Glutamatergic neuron (in vitro differentiated cells): ENCODE measurements around the gene LYPLA2. TPM values are rescaled to one million over a fixed set of nuclear protein-coding genes. Genes with fewer than 3 reads are reported as not detected.
A peak's percentile ranks its signal among the peaks of the same experiment; 100 is the strongest.
"Not testable (repeated sequence)": the region's sequence is repeated elsewhere in the genome, so short reads cannot be mapped to it uniquely, and the experiment has no call there.

ENCODE experiments used
- DNase-seq: peaks from one replicate; pipeline ENCODE4 v3.0.0; 2022
- H3K27ac Mint-ChIP-seq: one replicate; pipeline ENCODE4 v1.8.0; 2020; ENCODE audit warnings: mild to moderate bottlenecking, mixed read lengths, inconsistent platforms; ENCODE audit not compliant: unreplicated experiment
- H3K27me3 Mint-ChIP-seq: one replicate; pipeline ENCODE4 v1.8.0; 2020; ENCODE audit warnings: mild to moderate bottlenecking, moderate library complexity, mixed read lengths, inconsistent platforms; ENCODE audit not compliant: unreplicated experiment
- H3K36me3 Mint-ChIP-seq: one replicate; pipeline ENCODE4 v1.8.0; 2020; ENCODE audit warnings: mild to moderate bottlenecking, mixed read lengths, inconsistent platforms; ENCODE audit not compliant: unreplicated experiment
- H3K4me1 Mint-ChIP-seq: one replicate; pipeline ENCODE4 v1.8.0; 2020; ENCODE audit warnings: mild to moderate bottlenecking, low read depth, mixed read lengths, inconsistent platforms; ENCODE audit not compliant: unreplicated experiment
- H3K4me3 Mint-ChIP-seq: one replicate; pipeline ENCODE4 v1.8.0; 2020; ENCODE audit warnings: mild to moderate bottlenecking, mixed read lengths, inconsistent platforms; ENCODE audit not compliant: unreplicated experiment
- H3K9me3 Mint-ChIP-seq: one replicate; pipeline ENCODE4 v1.8.0; 2020; ENCODE audit warnings: mild to moderate bottlenecking, moderate library complexity, mixed read lengths, inconsistent platforms; ENCODE audit not compliant: unreplicated experiment
- CTCF ChIP-seq: fragments of 200-600 bp; sonication (generic); IDR thresholded peaks from one replicate; pipeline ENCODE4 v1.5.0; 2021; ENCODE audit not compliant: partially characterized antibody, unreplicated experiment
- total RNA-seq: library from RNA; stranded (reverse); fragmentation: NEBNext Ultra II Directional; extraction: Animal tissue kit (Norgen Biotek cat#: 25700); gene quantifications from one replicate; pipeline ENCODE4 v1.2.1, GENCODE V29; 2021; ENCODE audit not compliant: unreplicated experiment

LYPLA2 gene
- total RNA-seq, 1 donor from 2014 or later: 191 TPM

- H3K4me1 Mint-ChIP-seq: peaks cover 5% of the 10 kb centered on the region
- no peaks in the 10 kb centered on the region for H3K36me3 Mint-ChIP-seq
- peaks cover 3% of the 10 kb centered on the region for H3K9me3 Mint-ChIP-seq
- peaks cover 4% of the 10 kb centered on the region for H3K27me3 Mint-ChIP-seq
- no peak overlapping the region for H3K27ac Mint-ChIP-seq
- no peak for TF ChIP-seq CTCF
- peak overlapping the region; percentile 97 for H3K4me3 Mint-ChIP-seq
- no peak for DNase-seq
Observed at GRCh38 chr1:23823767-23824166, 32.8 kb downstream of the LYPLA2 start.

GRCh38 chr1:23824711-23825075, 33.7 kb downstream of the LYPLA2 start:
- peaks cover 4% of the 10 kb centered on the region for H3K27me3 Mint-ChIP-seq
- peaks cover 5% of the 10 kb centered on the region for H3K4me1 Mint-ChIP-seq
- peak overlapping the region; percentile 97 for H3K27ac Mint-ChIP-seq
- no peak for DNase-seq
- no peaks in the 10 kb centered on the region for H3K36me3 Mint-ChIP-seq
- peak overlapping the region; percentile 97 for H3K4me3 Mint-ChIP-seq
- H3K9me3 Mint-ChIP-seq: peaks cover 3% of the 10 kb centered on the region
- TF ChIP-seq CTCF: no peak

GRCh38 chr1:23825076-23825761, 34.3 kb downstream of the LYPLA2 start, which contains the start of gene HMGCL:
Gene HMGCL (minus strand): TSS chr1:23825429. CDS start chr1:23825415, 14 bp downstream.
- Mint-ChIP-seq H3K27me3 (peaks cover 4% of the 10 kb centered on the region), H3K36me3 (no peaks in the 10 kb centered on the region), H3K4me1 (peaks cover 5% of the 10 kb centered on the region), H3K4me3 (peak within 1 kb of the TSS; percentile 97), H3K27ac (peak within 1 kb of the TSS; percentile 97), H3K9me3 (peaks cover 3% of the 10 kb centered on the region)
- DNase-seq: peak; percentile 96
- no peak for TF ChIP-seq CTCF

DNA sequence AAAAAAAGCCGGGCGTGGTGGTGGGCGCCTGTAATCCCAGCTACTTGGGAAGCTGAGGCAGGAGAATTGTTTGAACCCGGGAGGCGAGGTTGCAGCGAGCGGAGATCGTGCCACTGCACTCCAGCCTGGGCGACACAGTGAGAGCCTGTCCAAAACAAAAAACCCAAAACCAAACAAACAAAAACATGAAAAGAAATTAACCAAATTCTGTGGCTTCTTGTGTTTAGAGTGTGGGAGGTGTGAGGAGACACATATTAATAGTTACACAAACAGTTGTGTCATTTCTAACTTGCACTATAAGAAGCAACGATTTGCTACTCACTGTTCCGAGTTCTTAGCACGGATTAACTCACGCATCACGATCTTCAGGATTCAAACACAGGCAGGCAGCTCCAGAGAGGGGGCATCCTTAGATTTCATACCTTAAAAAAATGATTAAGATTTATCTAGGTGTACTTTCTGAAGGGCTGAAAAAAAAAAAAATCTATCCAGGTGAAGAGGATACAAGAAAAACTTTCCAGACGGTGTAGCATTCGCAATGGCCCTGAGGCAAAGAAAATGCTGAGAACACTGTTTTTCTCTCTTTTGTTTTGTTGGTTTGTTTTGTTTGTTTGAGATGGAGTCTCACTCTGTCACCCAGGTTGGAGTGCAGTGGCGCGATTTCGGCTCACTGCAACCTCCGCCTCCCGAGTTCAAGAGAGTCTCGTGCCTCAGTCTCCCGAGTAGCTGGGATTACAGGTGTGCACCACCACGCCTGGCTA, 35.0 kb downstream of the LYPLA2 start:
- Mint-ChIP-seq H3K27ac (peak overlapping the region; percentile 26), H3K4me3 (peak overlapping the region; percentile 97), H3K27me3 (peaks cover 4% of the 10 kb centered on the region), H3K9me3 (peaks cover 3% of the 10 kb centered on the region), H3K4me1 (peaks cover 5% of the 10 kb centered on the region), H3K36me3 (no peaks in the 10 kb centered on the region)
- TF ChIP-seq CTCF: no peak
- no peak for DNase-seq

- not testable (repeated sequence) for H3K4me3 Mint-ChIP-seq, H3K36me3 Mint-ChIP-seq, H3K4me1 Mint-ChIP-seq, H3K27ac Mint-ChIP-seq, H3K9me3 Mint-ChIP-seq, H3K27me3 Mint-ChIP-seq, DNase-seq
Observed at GRCh38 chr1:23826590-23826989, 35.6 kb downstream of the LYPLA2 start.
